ENCODE data around the gene EPB41L5. TPM values are rescaled to one million over a fixed set of nuclear protein-coding genes. Genes with fewer than 3 reads are reported as not detected.
A peak's percentile ranks its signal among the peaks of the same experiment; 100 is the strongest.

EPB41L5 gene
- total and polyA plus RNA-seq, 9 of the 15 experiments (the other 6 are each of a cell fraction or from before 2014, with no cell fraction given), result 2.3 to 14.1 (median 8.2) TPM

DNA sequence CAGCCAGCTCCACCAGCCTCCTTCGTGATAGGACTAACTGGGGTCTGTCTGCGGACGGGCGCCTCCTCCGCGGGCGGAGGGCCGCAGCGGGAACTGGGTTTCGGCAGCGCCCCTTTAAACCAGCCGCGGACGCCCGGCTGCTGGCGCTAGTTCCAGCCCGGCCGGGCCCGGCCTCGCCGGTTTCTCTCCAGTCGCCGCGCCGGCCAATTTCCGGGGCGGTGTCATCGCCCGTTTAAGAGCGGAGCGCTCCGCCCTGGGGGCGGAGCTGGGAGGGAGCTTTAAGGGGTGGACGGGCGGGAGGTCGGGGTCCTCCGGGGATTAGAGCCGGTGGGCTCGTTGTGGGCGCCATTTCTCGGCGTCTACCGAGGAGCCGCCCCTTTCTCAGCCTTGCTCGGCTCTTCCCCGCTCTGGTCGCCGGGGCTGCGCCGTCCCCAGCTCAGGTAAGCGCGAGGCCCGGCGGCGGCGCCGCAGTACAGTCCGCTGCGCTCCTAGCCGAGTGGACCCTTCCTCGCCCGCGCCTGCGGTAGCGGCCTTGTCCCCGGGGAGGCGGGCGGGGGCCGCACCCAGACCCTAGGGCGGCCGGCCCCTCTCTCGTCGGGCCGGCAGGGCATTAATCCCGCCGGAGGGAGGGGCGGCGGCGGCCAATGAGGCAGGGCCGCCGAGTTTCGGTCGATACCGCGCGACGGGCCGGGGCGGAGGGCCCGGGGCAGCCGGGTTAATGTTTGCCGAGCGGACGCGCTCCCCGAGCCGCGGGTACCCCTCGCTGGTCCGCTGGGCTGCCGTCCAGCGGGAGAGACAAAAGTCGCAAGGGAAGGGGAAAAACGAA lies at the start of gene EPB41L5 (continued):
- TF ChIP-seq, protein P1, sequence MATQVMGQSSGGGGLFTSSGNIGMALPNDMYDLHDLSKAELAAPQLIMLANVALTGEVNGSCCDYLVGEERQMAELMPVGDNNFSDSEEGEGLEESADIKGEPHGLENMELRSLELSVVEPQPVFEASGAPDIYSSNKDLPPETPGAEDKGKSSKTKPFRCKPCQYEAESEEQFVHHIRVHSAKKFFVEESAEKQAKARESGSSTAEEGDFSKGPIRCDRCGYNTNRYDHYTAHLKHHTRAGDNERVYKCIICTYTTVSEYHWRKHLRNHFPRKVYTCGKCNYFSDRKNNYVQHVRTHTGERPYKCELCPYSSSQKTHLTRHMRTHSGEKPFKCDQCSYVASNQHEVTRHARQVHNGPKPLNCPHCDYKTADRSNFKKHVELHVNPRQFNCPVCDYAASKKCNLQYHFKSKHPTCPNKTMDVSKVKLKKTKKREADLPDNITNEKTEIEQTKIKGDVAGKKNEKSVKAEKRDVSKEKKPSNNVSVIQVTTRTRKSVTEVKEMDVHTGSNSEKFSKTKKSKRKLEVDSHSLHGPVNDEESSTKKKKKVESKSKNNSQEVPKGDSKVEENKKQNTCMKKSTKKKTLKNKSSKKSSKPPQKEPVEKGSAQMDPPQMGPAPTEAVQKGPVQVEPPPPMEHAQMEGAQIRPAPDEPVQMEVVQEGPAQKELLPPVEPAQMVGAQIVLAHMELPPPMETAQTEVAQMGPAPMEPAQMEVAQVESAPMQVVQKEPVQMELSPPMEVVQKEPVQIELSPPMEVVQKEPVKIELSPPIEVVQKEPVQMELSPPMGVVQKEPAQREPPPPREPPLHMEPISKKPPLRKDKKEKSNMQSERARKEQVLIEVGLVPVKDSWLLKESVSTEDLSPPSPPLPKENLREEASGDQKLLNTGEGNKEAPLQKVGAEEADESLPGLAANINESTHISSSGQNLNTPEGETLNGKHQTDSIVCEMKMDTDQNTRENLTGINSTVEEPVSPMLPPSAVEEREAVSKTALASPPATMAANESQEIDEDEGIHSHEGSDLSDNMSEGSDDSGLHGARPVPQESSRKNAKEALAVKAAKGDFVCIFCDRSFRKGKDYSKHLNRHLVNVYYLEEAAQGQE (IDR thresholded peaks at IDR 0.05; ENCODE audit: borderline replicate concordance), result peak; percentile 82
- TF ChIP-seq, protein P1 (CRISPR knock-in tag; IDR thresholded peaks at IDR 0.05; ENCODE audit: low read depth), result no peak
- TF ChIP-seq NCOA6 (IDR thresholded peaks at IDR 0.05) (peak; percentile 57; the same call in 1 of the 2 replicates), JUND (IDR thresholded peaks at IDR 0.05; ENCODE audit: borderline replicate concordance, low read depth, low read length) (peak; percentile 74), JUND (tag; IDR thresholded peaks at IDR 0.05; ENCODE audit: borderline replicate concordance, low read depth, low read length) (no peak; the same call in 2 of the 3 replicates), ELF1 (tag; IDR thresholded peaks at IDR 0.05) (peak; percentile 82), KDM5B (IDR thresholded peaks at IDR 0.05; ENCODE audit: insufficient replicate concordance, low read depth, low read length) (peak; percentile 38), PHTF2 (CRISPR knock-in tag; IDR thresholded peaks at IDR 0.05) (no peak), TEAD4 (IDR thresholded peaks at IDR 0.05; ENCODE audit: low read length) (0 out of 2 replicates have a peak, but pooled peaks have one; percentile 21), TEAD4 (CRISPR knock-in tag; IDR thresholded peaks at IDR 0.05; ENCODE audit: borderline replicate concordance) (no peak), CC2D1A (IDR thresholded peaks at IDR 0.05) (peak; percentile 48; the same call in 1 of the 2 replicates), ETV5 (CRISPR knock-in tag; IDR thresholded peaks at IDR 0.05; ENCODE audit: low read depth) (peak; percentile 89), NR3C1 (CRISPR knock-in tag; IDR thresholded peaks at IDR 0.05) (peak; percentile 90), ZZZ3 (IDR thresholded peaks at IDR 0.05) (no peak), PRPF4 (IDR thresholded peaks at IDR 0.05; ENCODE audit: insufficient read depth, low read depth, low read length, poor library complexity, severe bottlenecking) (peak; percentile 23), U2AF2 (optimal IDR thresholded peaks at IDR 0.05; ENCODE audit: low read depth, low read length) (no peak), ZNF174 (CRISPR knock-in tag; IDR thresholded peaks at IDR 0.05) (no peak)
- TF ChIP-seq, protein P2, sequence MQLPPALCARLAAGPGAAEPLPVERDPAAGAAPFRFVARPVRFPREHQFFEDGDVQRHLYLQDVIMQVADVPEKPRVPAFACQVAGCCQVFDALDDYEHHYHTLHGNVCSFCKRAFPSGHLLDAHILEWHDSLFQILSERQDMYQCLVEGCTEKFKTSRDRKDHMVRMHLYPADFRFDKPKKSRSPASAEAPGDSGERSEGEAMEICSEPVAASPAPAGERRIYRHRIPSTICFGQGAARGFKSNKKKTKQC (CRISPR knock-in tag; IDR thresholded peaks at IDR 0.05), result peak; percentile 99
- TF ChIP-seq, protein P3, sequence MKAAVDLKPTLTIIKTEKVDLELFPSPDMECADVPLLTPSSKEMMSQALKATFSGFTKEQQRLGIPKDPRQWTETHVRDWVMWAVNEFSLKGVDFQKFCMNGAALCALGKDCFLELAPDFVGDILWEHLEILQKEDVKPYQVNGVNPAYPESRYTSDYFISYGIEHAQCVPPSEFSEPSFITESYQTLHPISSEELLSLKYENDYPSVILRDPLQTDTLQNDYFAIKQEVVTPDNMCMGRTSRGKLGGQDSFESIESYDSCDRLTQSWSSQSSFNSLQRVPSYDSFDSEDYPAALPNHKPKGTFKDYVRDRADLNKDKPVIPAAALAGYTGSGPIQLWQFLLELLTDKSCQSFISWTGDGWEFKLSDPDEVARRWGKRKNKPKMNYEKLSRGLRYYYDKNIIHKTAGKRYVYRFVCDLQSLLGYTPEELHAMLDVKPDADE (conservative IDR thresholded peaks at IDR 0.05; ENCODE audit: control insufficient read depth, low read depth, low read length), result no peak
